Epidermal melanocyte (primary cell): ENCODE results near the gene IKZF5.

Experiments
- DNase-seq: peaks from one replicate; pipeline ENCODE4 v3.0.0; 2011; ENCODE audit warnings: low spot score; ENCODE audit not compliant: insufficient read length

Gene IKZF5

DNA sequence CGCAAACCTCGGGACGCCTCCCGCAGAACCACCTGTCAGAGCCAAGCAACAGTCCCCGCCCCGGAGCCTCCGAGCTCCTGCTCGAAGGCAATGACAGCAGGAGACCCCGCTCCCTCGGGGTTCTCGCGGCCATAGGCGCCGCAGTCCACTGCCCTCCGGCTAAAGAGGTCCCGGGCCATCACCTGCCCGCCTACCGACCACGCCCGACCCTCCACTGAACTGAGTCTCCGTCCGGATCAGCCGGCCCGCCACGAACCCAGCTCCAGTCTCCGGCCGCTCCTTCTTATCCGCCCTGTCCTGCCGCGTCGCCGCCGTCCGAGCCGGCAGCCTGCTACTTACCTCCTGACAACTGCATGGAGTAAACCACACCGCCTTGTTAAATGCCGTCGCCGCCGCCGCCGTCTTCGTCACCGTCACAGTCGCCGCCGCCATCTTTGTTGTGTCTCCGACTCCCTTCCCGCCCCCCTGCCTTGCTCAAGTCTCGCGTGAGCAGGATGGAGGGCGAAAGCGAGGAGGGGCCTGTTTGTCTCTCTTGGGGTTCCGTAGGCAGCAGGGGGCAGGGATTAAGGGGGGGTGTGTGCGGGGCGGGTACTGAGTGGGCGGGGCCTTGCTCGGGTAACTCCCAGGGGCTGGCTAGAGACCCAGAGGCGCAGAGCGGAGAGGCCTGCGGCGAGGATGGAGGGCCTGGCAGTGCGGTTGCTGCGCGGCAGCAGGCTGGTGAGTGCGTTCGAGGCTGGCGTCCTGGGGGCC, at the start of gene IKZF5, which contains the start of gene ACADSB:
TSS of gene IKZF5 (minus strand) at position 441 of the 750 bp plus-strand sequence. CDS start 10,170 bp downstream, outside the sequence.
TSS of gene ACADSB (plus strand) at position 652 of the 750 bp plus-strand sequence. CDS start at position 676, 24 bp downstream.
- peak; percentile 99 for DNase-seq

- no peak for DNase-seq
These were observed 49.4 kb upstream of the IKZF5 start for GRCh38 chr10:123057968-123058367.

DNA sequence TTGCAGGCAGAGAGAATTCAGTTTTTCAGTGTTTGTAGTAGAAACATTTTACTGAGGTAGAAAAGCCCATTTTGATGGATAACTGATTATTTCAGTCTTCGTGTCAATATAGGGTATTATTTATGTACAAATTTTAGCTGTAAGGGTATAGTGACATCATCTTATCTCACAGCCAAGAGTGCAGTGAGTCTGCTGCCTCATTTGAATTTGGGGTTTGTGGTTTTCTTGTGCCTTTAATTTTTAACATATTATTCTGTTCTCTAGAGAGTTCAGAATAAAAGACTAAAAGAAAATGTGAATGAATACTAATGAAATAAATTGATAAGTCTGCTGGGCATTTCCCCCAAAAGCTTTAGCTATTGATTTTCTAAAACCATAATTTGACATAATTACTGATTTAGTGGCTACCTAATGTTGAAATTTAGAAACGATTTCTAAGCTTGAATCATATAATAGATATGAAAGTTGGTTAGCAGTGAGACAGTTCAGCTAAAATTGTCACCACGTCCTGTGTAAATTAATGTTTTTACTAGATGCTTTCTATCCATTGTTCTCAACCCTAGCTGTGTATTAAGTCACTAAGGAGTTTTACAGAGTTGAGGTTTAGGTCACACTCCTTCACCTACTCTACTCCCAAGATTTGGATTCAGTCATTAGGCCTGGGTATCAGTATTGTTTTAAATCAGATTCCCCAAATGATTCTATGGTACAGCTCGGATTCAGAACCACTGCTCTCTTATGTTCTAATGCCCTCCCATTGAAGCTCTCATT, 37.6 kb upstream of the IKZF5 start:
- no peak for DNase-seq

GRCh38 chr10:123044391-123044790, 35.8 kb upstream of the IKZF5 start:
- DNase-seq: no peak

GRCh38 chr10:123043409-123043925, 34.9 kb upstream of the IKZF5 start:
- DNase-seq: no peak

DNA sequence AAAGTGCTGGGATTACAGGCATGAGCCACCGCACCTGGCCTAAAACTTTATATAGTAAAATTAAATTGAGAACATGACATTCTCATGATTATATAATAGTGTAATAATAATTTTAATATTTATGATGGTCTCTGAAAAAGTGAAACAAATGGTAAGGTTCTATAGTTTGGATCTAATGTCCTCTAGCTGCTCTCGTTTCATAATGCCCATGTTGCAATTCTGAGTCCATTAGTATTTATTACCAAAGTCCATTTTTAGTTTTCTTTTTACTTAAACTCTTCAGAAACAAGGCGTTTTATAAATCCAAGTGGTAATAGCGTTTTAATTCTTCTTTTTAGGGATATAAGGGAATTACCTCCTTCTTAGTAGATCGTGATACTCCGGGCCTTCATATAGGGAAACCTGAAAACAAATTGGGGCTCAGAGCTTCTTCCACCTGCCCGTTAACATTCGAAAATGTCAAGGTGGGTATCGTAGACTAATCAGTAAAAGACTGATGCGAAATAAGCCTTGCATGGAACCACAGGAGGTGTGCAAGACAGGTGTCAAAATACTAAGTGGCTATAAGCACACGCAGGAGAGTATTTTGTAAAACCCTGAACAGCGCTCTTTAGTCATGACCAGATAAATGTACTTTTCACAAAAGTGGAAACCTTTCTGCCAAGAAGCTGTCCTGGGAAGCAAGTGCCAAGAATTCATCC, 34.3 kb upstream of the IKZF5 start:
- no peak for DNase-seq

GRCh38 chr10:123039632-123039930, 31.0 kb upstream of the IKZF5 start:
- no peak for DNase-seq

GRCh38 chr10:123038782-123039631, 30.4 kb upstream of the IKZF5 start:
- no peak for DNase-seq

GRCh38 chr10:123035467-123036086, 27.0 kb upstream of the IKZF5 start:
- DNase-seq: no peak

DNA sequence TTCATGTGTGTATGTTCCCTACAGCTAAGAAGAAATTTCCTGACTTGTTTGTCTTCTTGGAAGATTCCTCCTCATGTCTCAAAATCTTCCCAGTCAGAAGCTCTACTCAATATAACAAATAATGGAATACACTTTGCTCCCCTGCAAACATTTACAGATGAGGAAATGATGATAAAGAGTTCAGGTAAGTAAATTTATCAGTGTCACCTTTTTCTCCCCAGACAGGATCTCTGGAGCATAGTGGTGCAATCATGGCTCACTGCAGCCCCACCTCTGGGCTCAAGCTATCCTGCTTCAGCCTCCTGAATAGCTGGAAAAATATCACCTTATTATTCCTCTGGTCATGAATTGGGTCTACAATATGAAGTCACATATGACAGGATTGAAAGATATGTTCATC, 25.7 kb upstream of the IKZF5 start:
- no peak for DNase-seq

GRCh38 chr10:123031124-123031523, 22.5 kb upstream of the IKZF5 start:
- DNase-seq: no peak

DNA sequence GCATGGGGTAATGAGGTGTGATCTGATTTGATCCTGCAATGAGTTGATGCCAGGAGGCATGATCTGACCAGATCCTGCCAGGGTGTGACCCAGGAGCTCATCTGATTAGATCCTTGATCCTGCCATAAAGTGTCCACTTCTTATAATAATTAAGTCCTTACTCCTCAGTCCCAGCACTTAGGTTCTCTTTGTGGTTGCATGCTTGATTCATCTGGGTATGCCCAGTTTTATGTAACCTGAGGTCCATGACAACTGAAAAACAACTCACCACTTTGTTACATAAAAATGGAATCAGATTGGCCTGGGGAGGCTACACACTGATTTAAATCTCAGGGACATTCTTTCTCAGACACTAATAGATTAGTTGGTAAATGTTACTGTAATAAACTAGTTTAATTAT, 19.3 kb upstream of the IKZF5 start:
- no peak for DNase-seq

DNA sequence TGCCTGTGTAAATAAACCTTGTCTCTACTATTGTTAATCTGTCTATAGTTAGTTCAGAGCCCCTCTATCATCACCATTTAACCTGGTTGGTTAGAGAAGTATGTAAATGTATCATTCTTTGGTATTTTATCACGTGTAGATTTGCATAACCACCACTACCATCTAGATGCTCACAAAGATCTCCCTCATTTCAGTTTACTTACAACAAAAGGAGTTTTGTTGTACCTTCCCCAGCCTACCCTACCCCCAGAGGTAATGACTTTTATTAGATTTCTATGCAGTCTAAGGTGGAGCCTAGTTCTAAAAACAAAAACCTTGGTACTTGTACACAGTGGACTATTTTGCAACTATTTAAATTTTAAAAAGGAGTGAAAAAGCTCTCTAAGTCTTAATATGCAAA, 17.7 kb upstream of the IKZF5 start:
- no peak for DNase-seq

GRCh38 chr10:123024540-123024939, 15.9 kb upstream of the IKZF5 start:
- no peak for DNase-seq

DNA sequence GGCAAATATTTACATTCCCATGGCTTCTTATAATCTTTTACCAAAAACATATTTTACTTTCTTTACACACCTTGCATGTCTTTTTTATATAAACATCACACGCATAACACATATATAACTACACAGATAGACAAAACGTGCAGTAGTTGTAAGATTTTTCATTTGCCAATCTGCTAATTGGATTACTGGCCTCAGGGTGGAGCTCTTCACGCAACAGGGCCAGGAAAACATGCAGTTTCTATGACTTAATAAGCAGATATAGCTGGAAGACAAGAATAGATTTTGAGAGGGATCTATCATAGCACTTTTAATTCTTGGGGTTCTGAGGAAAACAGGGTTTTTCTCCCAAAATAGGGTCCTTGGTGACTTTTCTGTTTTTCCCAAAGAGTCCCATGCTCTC, 12.9 kb upstream of the IKZF5 start:
- no peak for DNase-seq

DNA sequence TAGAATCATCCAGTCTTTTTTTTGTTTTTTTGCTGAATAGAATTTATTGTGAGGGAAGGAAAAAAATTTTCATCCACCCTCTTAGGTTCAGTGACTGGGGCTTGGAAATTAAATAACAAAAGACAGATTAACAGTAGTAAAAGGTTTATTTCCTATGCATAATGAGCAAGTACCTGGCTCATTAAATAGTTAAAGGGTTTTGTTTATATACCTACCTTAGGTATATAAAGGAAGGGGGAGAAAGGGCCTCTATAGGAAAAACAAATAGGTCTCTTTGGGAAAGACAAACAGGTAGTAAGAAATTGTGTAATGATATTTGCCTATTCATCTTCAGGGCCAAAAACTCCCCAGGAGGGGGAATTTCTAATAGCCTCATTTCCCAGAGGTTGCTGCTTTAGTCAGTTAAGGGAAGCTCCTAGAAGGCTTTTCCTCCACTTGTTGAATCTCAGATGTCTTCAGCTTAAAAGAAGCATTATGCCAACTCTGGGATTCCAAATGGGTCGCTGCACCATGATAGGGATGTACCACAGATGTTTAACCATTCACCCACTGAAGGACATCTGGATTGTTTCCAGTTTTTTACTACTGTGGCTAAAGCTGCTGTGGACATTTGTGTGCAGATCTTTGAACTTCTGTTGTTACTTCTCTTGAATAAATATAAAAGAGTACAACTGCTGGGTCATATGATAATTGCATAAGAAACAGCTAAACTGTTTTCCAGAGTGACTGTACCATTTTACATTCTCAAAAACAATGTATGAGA, 11.5 kb upstream of the IKZF5 start:
- no peak for DNase-seq

DNA sequence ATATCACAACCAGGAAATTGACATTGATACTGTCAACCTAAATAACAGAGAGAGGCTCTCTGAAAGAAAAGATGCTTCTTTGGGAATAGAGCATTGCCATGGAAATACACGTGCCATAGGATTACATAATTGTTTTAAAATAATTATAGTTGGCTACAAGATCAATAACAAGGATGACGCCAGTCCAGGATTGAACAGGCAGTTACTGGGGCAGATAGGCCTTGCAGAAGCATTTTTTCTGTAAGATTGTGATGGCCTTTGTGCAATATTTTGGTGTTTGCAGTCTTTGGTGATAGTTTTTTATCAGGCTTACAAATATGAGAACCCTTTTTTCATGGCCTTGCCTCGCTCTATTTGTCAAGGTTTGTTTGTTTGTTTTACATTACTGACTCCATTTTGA, 10.7 kb upstream of the IKZF5 start:
- DNase-seq: no peak

DNA sequence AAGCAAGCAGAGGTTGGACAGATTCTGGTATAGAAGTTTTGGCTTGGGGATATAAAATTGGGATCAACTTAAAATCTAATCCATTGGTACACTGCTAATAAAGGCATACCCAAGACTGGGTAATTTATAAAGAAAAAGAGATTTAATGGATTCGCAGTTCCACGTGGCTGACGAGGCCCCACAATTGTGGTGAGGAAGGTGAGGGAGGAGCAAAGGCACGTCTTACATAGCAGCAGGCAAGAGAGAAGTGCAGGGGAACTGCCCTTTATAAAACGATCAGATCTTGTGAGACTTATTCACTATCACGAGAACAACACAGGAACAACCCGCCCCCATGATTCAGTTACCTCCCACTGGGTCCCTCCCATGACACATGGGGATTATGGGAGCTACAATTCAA, 9.9 kb upstream of the IKZF5 start:
- no peak for DNase-seq

GRCh38 chr10:123017421-123018165, 9.0 kb upstream of the IKZF5 start:
- no peak for DNase-seq
